ENCODE data around the gene CACNA1H.

DNA sequence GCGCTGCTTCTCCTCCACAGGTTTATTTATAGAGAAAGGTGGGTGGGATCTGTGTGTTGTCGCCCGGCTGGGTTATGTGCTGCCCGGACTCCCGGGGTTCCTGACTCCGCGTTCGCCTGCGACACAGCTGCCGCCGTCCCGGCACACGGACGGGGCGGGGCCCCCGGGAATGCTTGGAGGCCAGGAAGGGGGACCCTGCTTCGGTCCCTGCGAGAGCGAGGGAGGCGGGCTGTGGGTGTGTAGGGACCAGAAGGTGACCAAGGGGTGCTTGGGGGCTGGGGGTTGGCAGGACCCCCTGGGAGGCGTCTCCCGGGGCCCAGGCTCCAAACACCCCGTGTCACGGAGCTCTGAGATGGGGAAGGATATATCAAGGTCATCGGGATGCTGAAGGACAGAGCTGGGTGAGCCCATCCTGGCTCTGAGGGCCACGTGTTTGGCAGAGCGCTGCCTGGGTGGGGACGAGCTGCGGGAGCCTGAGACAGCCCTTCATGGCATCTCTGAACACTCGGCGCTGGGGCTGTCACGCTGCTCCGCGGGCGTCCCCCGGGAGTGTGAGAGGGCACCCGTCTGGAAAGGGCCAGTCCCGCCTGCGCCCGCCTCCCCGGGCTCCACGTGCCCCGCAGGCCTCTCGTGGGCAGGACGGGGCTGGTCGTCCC lies 4.2 kb downstream of the CACNA1H start:
- TF ChIP-seq POLR2A (IDR thresholded peaks at IDR 0.05), result no peak
- TF ChIP-seq, protein P1, sequence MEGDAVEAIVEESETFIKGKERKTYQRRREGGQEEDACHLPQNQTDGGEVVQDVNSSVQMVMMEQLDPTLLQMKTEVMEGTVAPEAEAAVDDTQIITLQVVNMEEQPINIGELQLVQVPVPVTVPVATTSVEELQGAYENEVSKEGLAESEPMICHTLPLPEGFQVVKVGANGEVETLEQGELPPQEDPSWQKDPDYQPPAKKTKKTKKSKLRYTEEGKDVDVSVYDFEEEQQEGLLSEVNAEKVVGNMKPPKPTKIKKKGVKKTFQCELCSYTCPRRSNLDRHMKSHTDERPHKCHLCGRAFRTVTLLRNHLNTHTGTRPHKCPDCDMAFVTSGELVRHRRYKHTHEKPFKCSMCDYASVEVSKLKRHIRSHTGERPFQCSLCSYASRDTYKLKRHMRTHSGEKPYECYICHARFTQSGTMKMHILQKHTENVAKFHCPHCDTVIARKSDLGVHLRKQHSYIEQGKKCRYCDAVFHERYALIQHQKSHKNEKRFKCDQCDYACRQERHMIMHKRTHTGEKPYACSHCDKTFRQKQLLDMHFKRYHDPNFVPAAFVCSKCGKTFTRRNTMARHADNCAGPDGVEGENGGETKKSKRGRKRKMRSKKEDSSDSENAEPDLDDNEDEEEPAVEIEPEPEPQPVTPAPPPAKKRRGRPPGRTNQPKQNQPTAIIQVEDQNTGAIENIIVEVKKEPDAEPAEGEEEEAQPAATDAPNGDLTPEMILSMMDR (IDR thresholded peaks at IDR 0.05), result no peak
